NCI-H510A (cell line): ENCODE results near the gene SPOCD1.
A peak's percentile ranks its signal among the peaks of the same experiment; 100 is the strongest.
"Not testable (repeated sequence)": the region's sequence is repeated elsewhere in the genome, so short reads cannot be mapped to it uniquely, and the experiment has no call there.

ENCODE experiments used
- DNase-seq: peaks from one replicate; lab custom pipeline; 2025; lab: John Stamatoyannopoulos, UW

The SPOCD1 gene

DNA sequence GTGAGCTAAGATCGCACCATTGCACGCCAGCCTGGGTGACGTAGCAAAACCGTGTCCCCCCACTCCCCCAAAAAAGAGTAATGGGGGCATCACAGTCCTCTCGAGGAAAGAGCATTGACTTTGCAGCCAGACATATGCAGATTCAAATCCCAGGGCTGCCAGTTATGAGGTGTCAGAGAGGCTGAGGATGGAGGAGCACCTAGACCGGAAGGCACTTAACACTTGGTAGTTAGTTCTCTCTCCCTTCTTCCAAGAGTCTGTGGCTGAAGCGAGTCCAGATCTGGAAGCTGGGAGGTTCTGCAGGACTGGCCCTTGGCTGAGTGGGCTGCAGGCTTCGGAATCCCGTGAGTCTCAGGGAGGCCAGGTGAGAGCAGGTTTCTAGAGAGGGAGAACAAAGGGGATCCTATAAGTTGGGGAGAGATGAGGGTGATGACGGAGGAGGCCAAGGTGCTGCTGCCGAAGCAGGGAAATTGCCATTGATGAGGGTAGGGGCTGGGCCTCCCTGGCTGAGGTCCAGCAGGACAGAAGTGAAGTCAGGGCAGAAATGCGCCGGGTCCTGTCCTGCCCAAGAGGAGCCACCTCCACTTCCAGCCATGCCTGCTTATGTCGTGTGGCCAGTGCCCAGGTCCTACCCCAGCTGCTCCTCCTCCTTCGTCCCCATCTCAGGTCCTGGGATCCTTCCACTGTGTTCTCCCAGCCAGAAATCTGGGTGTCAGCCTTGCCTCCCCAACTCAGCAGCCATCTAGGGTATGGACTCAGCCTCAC is 13.3 kb upstream of the SPOCD1 start:
- DNase-seq, result no peak

DNA sequence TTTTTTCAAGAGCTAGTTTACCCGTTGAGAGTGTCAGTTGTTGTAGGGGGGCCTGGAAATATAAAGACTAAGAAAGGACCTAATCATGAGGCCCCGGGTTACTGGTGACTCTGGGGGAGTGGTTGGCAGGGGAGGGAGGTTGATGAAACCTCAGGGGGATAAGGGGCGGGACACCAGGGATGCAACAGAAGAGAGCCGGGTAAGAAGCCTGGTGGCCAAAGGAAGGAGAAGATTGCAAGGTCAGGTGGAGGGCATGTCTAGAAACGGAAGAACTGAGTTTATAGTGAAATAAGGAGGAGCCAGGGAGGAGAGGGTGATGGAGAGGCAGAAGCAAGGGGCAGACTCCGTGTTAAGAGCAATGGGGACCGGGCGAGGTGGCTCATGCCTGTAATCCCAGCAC is 12.5 kb upstream of the SPOCD1 start:
- no peak for DNase-seq

DNA sequence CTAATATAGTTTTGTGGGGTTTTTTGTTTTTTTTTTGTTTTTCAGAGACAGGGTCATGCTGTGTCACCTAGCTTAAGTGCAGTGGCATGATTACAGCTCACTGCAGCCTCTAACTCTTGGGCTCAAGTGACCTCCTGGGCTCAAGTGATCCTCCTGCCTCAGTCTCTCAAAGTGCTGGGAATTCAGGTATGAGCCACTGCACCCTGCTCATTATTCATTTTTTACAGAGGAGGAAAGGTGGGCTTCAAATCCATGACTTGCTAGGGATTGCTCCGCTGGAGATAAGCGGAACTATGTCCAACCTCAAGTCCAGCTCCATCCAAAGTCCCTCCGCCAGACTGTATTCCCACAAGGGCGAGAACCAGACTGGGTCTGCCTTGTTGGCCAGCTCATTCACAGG is 8.0 kb upstream of the SPOCD1 start:
- no peak for DNase-seq

DNA sequence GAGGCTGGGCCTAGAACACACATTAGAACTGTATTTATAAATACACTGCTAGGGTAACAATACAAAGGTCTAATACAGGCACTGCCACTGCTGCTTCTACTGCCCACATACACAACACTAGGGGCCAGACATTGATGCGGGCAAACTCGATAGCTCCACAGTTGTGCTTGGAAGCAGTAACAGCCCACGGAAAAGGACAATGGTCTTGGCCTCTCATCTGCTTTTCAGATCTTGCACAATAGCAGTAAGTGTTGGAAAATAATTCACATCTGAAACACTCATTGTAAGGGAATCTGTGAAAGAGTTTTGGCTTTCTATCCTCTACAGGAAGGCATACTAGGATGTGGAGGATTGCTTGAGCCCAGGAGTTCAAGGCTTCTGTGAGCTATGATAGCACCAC is 6.9 kb upstream of the SPOCD1 start:
- no peak for DNase-seq

DNA sequence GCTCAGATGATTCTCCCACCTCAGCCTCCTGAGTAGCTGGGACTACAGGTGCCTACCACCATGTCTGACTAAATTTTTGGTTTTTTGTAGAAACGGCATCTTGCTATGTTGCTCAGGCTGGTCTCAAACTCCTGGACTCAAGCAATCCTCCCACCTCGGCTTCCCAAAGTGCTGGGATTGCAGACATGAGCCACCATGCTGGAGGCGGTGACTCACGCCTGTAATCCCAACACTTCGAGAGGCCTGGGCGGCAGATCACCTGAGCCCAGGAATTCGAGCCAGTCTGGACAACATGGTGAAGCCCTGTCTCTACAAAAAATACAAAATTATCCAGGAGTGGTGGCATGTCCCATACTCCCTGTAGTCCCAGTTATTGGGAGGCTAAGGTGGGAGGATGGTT is 4.4 kb upstream of the SPOCD1 start:
- not testable (repeated sequence) for DNase-seq

DNA sequence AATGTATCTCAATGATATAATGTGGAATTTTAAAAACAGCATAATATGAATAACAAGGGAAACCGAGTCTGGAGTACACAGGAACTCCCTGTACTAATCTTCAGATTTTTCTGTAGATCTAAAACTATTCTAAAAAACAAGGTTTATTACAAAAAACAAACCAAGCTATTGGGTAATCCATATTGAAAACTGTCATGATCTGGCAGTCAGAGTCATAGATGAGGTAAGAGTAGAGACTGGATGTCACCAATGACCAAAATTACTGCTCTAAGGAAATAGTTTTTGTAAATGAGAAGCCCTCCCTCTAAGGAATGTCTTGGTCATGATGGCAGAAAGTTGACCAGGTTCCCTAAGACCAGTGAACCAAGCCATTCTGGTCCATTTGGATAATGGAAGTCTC is 2.4 kb upstream of the SPOCD1 start:
- DNase-seq, result no peak

DNA sequence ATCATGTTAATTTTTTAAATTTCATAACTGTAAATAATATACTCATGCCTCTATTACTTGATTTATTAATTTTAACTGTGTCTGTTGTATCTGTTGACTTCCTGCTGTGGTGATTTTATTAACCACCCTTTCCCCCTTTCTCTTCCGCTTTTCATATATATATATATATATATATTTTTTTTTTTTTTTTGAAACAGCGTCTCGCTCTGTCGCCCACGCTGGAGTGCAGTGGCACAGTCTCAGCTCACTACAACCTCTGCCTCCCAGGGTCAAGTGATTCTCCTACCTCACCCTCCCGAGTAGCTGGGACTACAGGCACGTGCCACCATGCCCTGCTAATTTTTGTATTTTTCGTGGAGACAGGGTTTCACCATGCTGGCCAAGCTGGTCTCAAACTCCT is 1.1 kb upstream of the SPOCD1 start:
- DNase-seq, result not testable (repeated sequence)

DNA sequence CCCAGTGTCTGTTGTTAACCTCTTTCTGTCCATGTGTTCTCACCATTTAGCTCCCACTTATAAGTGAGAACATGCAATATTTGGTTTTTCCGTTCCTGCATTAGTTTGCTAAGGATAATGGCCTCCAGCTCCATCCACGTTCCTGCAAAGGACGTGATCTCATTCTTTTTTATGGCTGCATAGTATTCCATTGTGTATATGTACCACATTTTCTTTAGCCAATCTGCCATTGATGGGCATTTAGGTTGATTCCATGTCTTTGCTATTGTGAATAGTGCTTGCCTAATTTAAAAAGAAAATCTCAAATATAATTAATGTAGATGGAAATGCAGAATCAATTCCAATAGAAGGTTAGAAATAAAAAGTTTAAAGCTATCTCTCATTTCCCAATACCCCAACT is 679 bp upstream of the SPOCD1 start:
- DNase-seq, result not testable (repeated sequence)

DNA sequence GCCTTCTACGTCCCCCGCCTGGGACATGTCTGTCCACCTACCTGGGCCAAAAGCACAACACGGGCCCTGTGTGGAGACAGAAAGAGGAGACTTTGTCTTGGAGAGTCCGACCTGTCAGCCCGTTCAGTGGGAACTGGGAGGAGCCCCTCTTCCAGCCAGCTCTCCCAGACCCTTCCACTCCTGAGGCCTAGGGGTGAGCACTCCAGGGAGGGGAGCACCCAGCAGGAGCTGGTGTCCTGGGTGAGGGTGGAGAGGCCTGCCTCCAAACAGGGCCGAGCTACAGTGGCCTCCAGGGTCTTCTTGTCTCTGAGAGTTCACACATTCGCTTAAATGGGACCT is 546 bp downstream of the SPOCD1 start:
- DNase-seq, result no peak

DNA sequence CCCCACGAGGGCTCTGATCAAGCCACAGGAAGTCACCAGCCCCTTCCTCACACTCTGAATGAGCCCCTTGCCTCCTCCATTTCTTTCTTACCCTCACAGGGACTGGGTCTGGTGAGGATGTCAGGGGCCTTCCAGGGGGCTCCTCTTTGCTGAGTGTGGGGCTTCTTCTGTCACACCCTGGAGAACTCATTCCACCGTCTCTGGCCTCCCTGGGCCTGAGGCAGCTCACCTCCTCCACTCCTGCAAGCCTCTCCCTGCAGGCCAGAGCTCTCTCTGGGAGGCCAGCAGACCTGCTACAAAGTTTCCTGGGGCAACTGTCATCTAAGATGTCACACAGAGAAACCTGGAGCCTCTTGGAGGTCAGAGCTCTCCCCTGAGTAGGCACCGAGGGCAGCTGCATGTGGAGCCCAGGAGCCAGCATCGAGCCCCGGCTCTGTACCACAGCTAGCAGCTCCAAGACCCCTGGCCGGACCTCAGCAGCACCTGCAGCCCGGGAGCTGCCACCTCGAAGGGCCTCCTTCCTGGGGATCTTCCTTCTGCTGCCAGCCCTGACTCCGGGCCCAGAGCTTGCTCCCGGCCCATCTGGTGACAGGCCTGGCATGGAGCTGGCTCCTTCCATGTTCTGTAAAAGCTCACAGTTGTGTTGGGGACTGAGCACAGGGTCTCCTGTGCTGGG is 1.1 kb downstream of the SPOCD1 start:
- DNase-seq, result no peak

DNA sequence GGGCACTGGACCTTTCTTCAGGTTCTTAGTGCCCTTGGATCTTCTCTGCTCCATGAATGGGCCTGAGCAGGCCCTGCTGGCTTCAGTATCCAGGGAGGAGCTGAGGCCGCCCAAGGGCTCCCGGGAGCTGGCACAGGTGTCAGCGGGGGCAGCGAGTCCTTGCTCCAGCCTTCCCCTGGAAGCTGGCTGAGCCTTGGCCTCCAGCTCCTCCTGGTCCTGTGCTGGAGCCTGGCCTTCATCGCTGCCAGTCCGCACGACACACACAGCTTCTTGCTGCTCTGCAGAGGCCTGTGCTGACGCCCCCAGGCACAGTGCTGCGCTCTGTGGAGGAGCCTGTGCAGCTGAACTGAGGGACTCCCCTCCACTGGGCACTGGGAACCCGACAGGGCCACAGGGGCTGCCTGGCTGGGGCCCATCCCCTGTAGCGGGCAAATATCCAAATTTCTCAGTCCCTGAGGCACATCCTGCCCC is 1.7 kb downstream of the SPOCD1 start:
- no peak for DNase-seq

DNA sequence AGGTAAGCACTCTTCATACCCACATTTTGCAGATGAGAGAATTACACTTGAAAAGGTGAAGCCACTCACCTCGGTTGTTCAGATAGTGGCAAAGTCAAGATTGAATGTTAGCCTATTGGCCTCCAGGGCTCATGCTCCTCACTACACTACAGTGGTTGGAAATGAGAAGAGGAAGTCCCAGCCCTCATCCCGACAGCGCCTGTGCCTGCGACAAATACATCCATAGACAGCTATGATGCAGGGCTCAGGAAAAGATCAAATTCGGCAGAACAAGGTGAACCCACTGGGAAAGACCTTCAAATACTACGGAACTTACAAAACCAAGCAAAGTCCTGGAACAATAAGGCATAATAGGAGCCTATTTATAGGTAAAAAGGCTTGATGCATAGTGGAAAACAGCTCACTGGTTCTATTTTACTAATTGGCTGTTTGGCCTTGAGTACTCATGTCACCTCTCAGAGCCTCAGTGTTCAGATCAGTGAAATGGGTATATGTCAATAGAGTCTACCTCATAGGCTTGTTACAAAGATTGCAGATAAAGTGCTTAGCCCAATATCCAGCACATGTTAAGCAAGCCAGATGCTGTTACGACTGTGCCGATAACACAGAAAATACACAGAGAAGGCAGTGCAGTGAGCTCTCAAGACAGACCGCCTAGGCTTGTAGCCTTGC is 3.5 kb downstream of the SPOCD1 start:
- DNase-seq, result no peak

DNA sequence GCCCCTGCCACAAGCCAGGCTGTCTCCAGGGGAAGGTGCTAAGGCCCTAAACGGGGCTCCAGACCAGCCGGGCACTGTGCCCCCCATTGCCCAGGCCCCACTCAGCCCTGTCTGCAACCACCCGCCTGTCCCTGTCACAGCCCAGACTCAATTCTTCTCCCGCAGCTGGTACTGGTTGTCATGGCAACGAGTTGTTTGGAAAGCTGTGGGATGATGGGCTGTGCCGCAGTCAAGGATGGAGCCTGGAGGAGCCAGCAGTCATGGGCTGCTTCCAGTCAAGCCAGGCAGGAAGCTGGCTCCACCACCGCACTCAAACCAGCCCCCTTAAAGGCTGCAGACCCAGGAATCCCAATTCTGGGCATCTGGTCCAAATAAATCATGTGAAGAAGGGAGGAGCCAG is 4.2 kb downstream of the SPOCD1 start:
- peak; percentile 55 for DNase-seq

DNA sequence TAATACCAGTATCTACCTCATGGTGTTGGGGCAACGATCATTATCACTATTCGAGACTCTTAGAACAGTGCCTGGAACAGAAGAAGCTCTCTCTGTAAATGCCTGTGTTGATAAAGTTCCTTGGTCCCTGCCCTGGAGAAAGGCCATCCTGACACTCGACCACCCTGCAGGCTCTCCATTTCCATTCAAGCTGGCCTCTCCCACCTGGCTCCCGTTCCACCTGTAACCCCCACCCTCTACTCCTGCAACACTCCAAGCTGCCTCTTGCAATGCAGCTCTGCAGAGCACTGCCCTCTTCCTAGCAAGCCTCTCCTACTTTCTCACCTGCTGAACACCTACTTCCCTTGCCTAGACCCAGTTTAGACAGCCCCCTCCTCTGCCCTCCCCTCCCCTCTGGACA is 6.1 kb downstream of the SPOCD1 start:
- no peak for DNase-seq

DNA sequence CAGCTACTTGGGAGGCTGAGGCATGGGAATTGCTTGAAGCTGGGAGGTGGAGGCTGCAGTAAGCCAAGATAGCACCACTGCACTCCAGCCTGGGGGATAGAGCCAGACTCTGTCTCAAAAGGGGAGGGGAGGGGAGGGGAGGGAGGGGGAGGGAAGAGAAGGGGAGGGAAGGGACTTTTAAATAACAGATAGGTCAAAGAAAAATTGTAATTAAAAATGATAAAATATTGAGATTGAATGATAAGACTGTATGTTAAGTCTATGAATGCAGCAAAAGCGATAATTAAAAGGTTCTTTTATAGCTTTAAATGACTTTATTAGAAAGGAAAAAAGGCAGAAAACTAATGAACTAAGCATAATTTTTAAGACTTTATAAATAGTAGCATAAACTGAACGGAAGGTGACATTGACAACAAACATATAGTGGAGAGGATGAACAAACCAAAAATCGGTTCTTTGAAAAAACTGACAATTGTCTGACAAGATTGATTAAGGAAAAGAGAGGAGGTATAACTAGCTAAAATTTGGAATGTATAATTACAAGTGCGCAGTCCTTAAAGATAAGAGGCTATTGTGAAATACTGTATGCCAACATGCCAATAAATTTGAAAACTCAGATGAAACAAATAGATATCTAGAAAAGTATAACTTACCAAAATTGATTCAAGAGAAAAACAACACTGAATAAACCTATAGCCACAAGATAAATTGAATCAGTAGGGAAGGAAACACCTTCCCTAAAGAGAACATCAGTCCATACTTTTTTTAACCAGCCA is 8.4 kb downstream of the SPOCD1 start:
- DNase-seq, result no peak

DNA sequence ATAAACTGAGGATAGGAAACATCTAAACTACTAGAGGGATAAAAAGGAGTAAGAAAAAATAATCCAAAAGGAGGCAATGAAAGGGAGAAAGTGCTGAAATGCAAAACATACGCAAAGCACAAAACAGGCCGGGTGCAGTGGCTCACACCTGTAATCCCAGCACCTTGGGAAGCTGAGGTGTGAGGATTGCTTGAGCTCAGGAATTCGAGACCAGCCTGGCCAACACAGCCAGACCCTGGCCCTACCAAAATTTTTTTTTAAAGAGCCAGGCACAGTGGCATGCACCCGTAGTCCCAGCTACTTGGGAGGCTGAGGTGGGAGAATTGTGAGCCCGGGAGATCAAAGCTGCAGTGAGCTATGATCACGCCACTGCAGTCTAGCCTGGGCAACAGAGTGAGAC is 10.5 kb downstream of the SPOCD1 start:
- DNase-seq, result no peak

DNA sequence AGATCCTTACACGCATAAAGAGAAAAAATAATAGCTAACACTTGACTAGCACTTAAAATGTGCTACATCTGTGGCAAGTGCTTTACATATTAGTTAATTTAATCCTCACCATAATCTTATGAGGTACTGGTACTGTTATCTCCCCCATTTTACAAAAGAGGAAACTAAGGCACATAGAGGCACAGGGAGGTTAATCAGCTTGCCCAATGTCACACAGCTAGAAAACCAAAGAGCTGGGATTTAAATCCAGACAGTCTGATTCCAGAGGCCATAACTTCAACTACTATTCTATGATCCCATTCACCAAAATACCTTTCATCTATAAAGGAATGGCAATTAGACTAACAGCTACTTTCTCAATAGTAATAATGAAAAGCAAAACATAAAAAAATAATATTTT is 11.7 kb downstream of the SPOCD1 start:
- DNase-seq, result no peak

DNA sequence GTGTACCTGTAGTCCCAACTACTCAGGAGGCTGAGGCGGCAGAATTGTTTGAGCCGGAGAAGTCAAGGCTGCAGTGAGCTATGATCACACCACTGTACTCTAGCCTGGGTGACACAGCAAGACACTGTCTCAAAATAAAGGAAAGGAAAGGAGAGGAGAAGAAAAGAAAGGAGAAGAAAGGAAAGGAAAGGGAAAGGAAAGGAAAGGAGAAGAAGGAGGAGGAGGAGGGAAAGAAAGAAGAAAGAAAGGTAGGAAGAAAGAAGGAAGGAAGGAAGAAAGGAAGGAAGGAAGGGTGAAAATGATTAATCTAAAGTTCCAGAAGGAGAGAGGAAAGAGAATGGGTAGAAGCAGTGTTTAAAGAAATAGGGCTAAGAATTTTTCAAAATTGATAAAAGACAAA is 12.2 kb downstream of the SPOCD1 start:
- no peak for DNase-seq

DNA sequence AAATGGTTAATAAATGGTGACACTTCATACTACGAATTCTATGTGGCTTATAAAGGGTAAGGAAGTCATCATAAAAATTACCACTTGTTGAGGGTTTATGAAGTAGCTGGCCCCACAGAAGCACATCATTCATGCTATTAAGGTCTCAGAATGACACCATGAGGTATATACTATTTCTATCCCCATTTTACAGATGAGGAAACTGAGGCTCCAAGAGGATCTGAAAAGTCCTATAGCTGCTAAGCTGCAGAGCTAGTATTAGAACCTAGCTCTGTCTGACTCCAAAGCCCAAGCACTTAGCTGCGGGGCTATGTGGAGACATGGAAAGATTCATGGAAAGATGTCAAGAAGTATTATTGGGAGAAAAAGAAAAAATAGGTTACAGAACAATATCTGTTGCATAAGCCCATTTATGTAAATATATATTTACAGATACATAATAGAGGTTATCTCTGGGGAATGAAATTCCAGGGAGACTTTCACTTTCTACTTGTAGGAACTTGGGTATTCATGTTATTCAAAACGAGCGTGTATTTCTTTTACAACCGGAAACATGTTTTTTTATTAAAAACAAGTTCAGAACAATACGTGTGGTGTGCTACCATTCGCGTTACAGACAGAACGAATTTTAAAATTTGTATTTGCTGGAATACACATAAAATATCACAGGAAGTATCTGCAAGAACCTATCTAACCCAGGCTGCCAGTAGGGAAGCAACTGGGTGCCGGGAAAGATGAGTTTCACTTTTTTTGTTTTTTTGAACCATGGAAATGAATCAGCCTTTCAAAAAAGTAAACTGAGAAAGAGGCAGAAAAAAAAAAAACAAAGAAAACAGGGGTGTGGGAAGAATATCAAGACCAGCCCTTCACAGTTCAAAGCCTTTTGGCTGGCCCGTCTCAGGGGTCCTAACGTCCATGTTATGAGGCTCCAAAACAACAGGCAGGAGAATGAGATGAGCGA is 13.4 kb downstream of the SPOCD1 start:
- DNase-seq, result no peak

DNA sequence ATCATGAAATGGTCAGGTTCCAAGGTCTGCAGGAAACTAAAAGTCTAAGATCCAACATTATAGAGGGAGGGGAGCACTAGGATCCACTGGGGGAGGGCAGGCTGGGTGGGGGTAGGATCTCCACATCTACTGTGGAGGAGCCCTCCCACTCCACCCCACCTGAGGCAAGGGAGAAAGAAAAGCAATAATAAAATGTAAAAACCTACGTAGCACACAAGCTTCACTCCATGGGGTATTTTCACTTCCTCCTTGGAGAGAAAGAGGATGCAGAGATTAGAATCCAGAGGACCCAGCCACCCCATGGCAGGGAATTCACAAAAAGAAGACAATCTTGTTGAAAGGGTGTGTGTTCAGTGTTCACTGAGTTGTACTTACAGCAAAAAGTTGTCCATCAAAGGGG is 14.4 kb downstream of the SPOCD1 start:
- DNase-seq, result no peak

DNA sequence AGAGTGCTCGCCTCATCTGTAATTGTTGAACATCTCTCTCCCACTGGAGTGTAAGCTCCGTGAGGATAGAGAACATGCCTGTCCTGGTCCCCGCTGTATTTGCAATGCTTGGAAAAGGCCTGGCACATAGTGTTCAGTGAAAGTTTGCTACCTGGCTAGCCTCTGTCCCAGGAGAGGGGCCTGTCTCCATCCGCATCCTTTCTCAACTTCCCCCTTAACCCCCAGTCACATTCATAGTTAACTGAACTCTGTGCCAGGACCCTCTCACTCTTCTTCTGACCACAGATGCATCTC is 15.2 kb downstream of the SPOCD1 start:
- no peak for DNase-seq
